Measurements from ENCODE around the gene SLC4A2.

The SLC4A2 gene

GRCh38 chr7:151065516-151065915, 6.1 kb downstream of the SLC4A2 start:
- TF ChIP-seq ZNF202 (tag by site-specific recombination; IDR thresholded peaks at IDR 0.05; ENCODE audit: borderline replicate concordance) (no peak), ZNF692 (tag by site-specific recombination; IDR thresholded peaks at IDR 0.05) (no peak), ZNF660 (tag by site-specific recombination; IDR thresholded peaks at IDR 0.05) (no peak), GLIS2 (tag by site-specific recombination; IDR thresholded peaks at IDR 0.05) (no peak), ZNF777 (tag by site-specific recombination; IDR thresholded peaks at IDR 0.05; ENCODE audit: borderline replicate concordance) (no peak), ZNF791 (tag by site-specific recombination; IDR thresholded peaks at IDR 0.05) (no peak), MZF1 (tag by site-specific recombination; IDR thresholded peaks at IDR 0.05; ENCODE audit: borderline replicate concordance) (no peak), ZNF768 (tag by site-specific recombination; IDR thresholded peaks at IDR 0.05) (no peak), ZNF629 (tag by site-specific recombination; IDR thresholded peaks at IDR 0.05) (no peak), GLI2 (tag by site-specific recombination; IDR thresholded peaks at IDR 0.05; ENCODE audit: borderline replicate concordance, low read depth) (no peak), ZSCAN4 (tag by site-specific recombination; IDR thresholded peaks at IDR 0.05) (no peak)
- POLR2A ChIA-PET: interaction anchor here (1.1 to 1.9 kb wide), 3 partner anchors 10 to 18 kb away, joined by 3 to 7 read pairs (median 6); partner anchors contain the start of genes FASTK and TMUB1
- Histone ChIP-seq H3K4me1 (ENCODE audit: control insufficient read depth, insufficient read depth, low read length) (no peaks in the 10 kb centered on the region), H3K36me3 (ENCODE audit: control insufficient read depth in 2 of 2, insufficient read depth in 1 of 2, low read length in 2 of 2) (peaks cover 3 to 80% of the 10 kb centered on the region in 2 experiments), H3K4me3 (ENCODE audit: low read depth, low read length) (no peak overlapping the region), H3K9me3 (ENCODE audit: control insufficient read depth, insufficient read depth, low read depth, low read length) (no peaks in the 10 kb centered on the region), H3K27ac (ENCODE audit: extremely low read depth, low read depth, low read length) (no peak overlapping the region)
- CTCF ChIA-PET: interaction anchor here (0.6 kb wide), 1 partner anchor 20 kb away, joined by 3 read pairs; no protein-coding TSS in a partner anchor

- H3K4me1 ChIP-seq (ENCODE audit: control insufficient read depth, insufficient read depth, low read length): no peaks in the 10 kb centered on the region
- H3K9me3 ChIP-seq (ENCODE audit: control insufficient read depth, insufficient read depth, low read depth, low read length): no peaks in the 10 kb centered on the region
- ChIA-PET POLR2A (interaction anchor here (1.1 to 2.6 kb wide), 4 partner anchors 10 to 17 kb away, joined by 3 to 8 read pairs (median 6); partner anchors contain the start of genes FASTK and TMUB1), CTCF (interaction anchor here (1.0 kb wide), 1 partner anchor 44 kb away, joined by 4 read pairs; no protein-coding TSS in a partner anchor)
- peaks cover 3 to 89% of the 10 kb centered on the region in 2 experiments for H3K36me3 ChIP-seq (ENCODE audit: control insufficient read depth in 2 of 2, insufficient read depth in 1 of 2, low read length in 2 of 2)
- no peak overlapping the region for H3K4me3 ChIP-seq (ENCODE audit: low read depth, low read length)
- TF ChIP-seq EGR2 (tag by site-specific recombination; IDR thresholded peaks at IDR 0.05; ENCODE audit: low read depth): peak; percentile 34; the same call in 1 of the 2 replicates
- no peak for TF ChIP-seq ZNF423 (tag by site-specific recombination; IDR thresholded peaks at IDR 0.05)
- no peak overlapping the region for H3K27ac ChIP-seq (ENCODE audit: extremely low read depth, low read depth, low read length)
Observed at GRCh38 chr7:151066273-151066974, 7.0 kb downstream of the SLC4A2 start.

- Histone ChIP-seq H3K27ac (ENCODE audit: extremely low read depth, low read depth, low read length) (no peak overlapping the region), H3K4me3 (ENCODE audit: low read depth, low read length) (no peak overlapping the region), H3K36me3 (ENCODE audit: control insufficient read depth in 2 of 2, insufficient read depth in 1 of 2, low read length in 2 of 2) (peaks cover 15 to 87% of the 10 kb centered on the region in 2 experiments), H3K9me3 (ENCODE audit: control insufficient read depth, insufficient read depth, low read depth, low read length) (no peaks in the 10 kb centered on the region), H3K4me1 (ENCODE audit: control insufficient read depth, insufficient read depth, low read length) (no peaks in the 10 kb centered on the region)
- CTCF ChIA-PET: interaction anchor here (0.6 to 1.3 kb wide), 4 partner anchors 15 to 56 kb away, joined by 3 to 6 read pairs (median 4); partner anchors contain the start of gene TMUB1
- TF ChIP-seq ZBTB26 (tag by site-specific recombination; optimal IDR thresholded peaks at IDR 0.05): no peak
- TF ChIP-seq ZNF449 (tag by site-specific recombination; IDR thresholded peaks at IDR 0.05): no peak
- TF ChIP-seq IKZF3 (tag by site-specific recombination; IDR thresholded peaks at IDR 0.05): no peak
- no peak for TF ChIP-seq OSR2 (tag by site-specific recombination; IDR thresholded peaks at IDR 0.05)
- TF ChIP-seq HOXA7 (CRISPR knock-in tag; IDR thresholded peaks at IDR 0.05; ENCODE audit: borderline replicate concordance): no peak
- no peak for TF ChIP-seq ZNF626 (tag by site-specific recombination; IDR thresholded peaks at IDR 0.05)
- TF ChIP-seq ZNF121 (tag by site-specific recombination; IDR thresholded peaks at IDR 0.05): peak; percentile 81
- no peak for TF ChIP-seq ZSCAN30 (tag by site-specific recombination; IDR thresholded peaks at IDR 0.05)
- POLR2A ChIA-PET: interaction anchor here (1.1 to 2.6 kb wide), 3 partner anchors 8 to 12 kb away, joined by 4 to 8 read pairs (median 8); partner anchors contain the start of gene FASTK
Observed at GRCh38 chr7:151068069-151068773, 8.8 kb downstream of the SLC4A2 start.
